ENCODE results near the gene SLF2.

The SLF2 gene

DNA sequence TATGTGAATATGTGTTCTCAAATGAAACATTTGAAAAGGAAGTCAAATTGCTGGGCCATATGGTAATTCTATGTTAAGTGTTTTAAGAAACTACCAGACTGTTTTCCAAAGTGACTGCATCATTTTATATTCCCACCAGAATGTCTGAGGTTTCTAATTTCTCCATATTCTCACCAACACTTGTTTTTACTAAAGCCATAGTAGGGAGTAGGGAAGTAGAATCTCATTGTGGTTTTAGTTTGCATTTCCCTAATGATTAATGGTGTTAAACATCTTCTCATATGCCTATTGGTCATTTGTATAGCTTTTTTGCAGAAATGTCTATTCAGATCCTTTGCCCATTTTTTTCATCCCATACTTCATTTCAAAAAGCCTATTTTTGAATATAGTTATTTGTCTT lies 47.5 kb downstream of the SLF2 start:
- Mint-ChIP-seq H3K4me1 (peaks cover 11% of the 10 kb centered on the region), H3K9me3 (no peaks in the 10 kb centered on the region), H3K4me3 (no peak overlapping the region), H3K27ac (no peak overlapping the region), H3K36me3 (peaks cover 18% of the 10 kb centered on the region), H3K27me3 (no peaks in the 10 kb centered on the region)

DNA sequence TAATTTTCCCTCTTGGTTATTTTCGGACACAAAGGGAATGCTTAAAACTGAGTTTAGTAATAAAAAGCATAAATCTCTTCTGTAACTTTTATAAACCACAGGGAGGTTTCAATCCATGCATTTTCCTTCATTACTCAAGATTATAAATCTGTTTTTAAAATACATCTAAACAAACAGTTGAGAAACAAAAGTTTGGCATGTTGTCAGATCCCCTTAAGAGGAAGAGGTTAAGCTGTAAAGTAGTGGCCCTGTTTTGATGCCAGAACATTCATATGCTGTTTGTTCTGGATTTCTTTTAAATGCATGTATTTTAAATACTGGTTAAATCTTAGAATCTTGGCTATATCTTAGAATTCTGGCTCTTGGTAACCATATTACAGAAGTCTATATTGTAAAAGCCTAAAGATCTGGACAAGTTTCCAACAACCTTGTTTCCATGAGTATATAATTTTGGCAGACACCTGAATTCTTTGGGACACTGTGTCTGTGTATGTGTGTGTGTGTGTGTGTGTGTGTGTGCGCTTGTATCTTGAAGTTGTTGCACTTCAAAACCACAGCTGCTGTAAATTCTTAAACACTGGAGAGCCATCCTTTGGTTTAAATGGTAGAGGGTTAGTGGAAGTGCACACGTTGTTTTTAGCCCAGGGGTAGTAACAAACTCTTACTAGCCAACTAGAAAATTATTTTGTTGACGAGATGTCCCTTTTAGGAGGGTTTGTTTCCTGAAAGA lies 49.8 kb downstream of the SLF2 start:
- no peak overlapping the region for H3K27ac Mint-ChIP-seq
- no peaks in the 10 kb centered on the region for H3K9me3 Mint-ChIP-seq
- H3K4me3 Mint-ChIP-seq, result no peak overlapping the region
- peaks cover 17% of the 10 kb centered on the region for H3K36me3 Mint-ChIP-seq
- no peaks in the 10 kb centered on the region for H3K4me1 Mint-ChIP-seq
- H3K27me3 Mint-ChIP-seq, result no peaks in the 10 kb centered on the region

DNA sequence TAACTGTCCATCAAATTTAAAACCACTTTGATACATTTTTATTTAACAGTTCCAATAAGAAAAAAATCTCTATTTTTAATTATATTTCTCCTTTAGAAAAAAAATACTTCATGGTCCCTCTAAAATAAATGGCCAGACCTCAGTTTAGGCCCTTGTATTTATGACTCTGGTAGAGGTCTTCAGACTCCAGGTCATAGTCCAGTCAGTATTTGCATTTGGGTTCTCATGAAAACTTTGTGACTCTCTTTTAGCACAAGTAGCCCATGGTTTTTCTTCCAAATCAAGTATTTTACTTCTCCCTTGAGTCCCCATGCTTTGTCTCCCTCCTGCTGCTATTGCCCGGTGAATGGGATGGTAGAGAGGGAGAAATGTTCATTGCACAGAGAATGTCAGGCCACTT lies 51.1 kb downstream of the SLF2 start:
- no peak overlapping the region for H3K4me3 Mint-ChIP-seq
- no peaks in the 10 kb centered on the region for H3K27me3 Mint-ChIP-seq
- H3K36me3 Mint-ChIP-seq, result peaks cover 13% of the 10 kb centered on the region
- H3K4me1 Mint-ChIP-seq, result peaks cover 6% of the 10 kb centered on the region
- no peaks in the 10 kb centered on the region for H3K9me3 Mint-ChIP-seq
- H3K27ac Mint-ChIP-seq, result no peak overlapping the region

DNA sequence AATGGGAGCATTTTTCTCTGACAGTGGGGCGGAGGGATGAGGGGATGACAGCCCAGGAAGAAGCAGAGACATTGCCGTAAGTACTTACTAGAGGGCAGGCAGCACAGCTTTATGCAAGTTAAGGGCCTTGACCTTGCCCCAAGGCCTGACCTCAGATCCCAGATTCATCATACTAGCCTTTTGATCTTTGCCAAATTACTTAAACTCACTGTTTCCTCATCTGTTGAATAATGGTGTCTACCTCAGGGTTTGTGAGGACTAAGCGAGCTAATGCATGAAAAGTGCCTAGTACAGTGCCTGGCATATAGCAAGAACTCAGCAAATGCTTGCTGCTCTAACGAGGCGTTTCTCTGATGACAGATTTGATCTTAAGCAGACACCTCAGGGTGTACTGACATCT lies 53.1 kb downstream of the SLF2 start:
- peaks cover 15% of the 10 kb centered on the region for H3K4me1 Mint-ChIP-seq
- H3K4me3 Mint-ChIP-seq, result no peak overlapping the region
- H3K27me3 Mint-ChIP-seq, result no peaks in the 10 kb centered on the region
- H3K9me3 Mint-ChIP-seq, result no peaks in the 10 kb centered on the region
- H3K36me3 Mint-ChIP-seq, result peaks cover 3% of the 10 kb centered on the region
- H3K27ac Mint-ChIP-seq, result no peak overlapping the region

DNA sequence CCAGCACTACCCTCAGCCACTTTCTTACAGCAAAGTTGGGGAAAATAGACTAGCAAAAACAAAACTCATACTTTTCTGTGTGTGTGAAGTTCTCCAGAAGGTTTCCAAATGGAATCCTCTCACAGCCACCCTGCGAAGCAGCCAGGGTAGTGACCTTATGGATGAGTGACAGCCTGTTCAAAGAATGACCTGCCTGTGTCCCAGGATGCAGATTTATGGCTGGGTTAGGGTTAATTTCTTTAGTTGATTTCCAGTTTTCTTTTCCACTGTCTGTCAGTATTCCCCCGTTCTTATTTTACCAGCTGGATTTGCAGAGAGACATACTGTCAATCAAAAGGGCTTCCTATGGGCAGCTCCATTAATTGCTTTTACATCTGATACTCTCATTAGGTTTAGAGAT lies 54.1 kb downstream of the SLF2 start:
- no peaks in the 10 kb centered on the region for H3K9me3 Mint-ChIP-seq
- H3K4me3 Mint-ChIP-seq, result no peak overlapping the region
- peaks cover 3% of the 10 kb centered on the region for H3K36me3 Mint-ChIP-seq
- no peak overlapping the region for H3K27ac Mint-ChIP-seq
- no peaks in the 10 kb centered on the region for H3K27me3 Mint-ChIP-seq
- H3K4me1 Mint-ChIP-seq, result peaks cover 15% of the 10 kb centered on the region

DNA sequence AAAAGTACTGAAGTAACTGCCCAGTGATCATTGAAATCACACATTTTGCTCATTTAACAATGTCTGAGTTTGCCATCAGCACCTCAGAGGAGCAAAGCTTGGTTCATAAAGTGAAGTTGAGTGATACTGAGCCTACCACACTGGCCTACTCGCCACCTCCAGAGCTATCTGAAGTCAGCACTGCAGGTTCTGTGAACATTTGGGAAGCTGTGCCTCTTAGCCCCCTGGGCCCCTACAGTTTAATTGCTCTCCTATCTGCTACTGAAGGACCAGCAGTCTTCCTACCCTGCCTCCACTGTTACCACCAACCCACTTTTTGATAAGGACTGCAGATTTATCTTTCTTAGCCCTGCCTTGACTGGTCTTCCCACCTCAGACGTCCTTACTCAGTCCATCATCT lies 54.6 kb downstream of the SLF2 start:
- Mint-ChIP-seq H3K4me1 (peaks cover 15% of the 10 kb centered on the region), H3K9me3 (no peaks in the 10 kb centered on the region), H3K27me3 (no peaks in the 10 kb centered on the region), H3K27ac (no peak overlapping the region), H3K4me3 (no peak overlapping the region), H3K36me3 (peaks cover 3% of the 10 kb centered on the region)

DNA sequence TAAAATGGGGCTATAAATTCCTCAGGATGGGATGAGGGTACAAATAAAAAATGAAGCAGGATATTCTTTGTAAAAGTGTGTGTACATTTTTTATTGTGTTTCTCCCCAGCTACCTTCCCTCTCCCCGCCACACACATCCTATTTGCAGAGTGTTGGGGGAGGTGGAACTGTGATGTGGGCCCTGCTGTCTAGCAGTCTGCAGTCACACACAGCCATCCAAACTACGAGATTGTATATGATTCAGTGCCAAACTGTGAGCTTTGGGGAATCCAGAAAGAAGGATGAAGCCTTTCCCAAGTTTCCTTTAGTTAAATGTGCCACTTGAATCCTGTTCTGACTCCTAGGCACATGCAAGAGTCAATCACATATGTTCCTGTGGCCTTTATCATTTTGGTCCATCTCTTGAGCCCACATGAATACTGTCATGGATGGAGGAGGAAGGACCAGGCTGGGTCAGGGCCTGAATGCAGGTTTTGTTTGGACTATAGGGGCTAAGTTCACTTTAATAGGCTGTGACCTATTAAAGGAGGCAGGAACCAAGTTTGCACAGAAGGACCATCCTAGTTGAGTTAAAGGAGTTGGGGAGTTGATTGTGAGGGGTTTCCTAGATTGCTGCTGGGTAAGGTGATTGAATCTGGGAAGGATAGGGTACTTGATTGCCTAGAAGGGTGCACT lies 55.4 kb downstream of the SLF2 start:
- peaks cover 3% of the 10 kb centered on the region for H3K36me3 Mint-ChIP-seq
- H3K9me3 Mint-ChIP-seq, result no peaks in the 10 kb centered on the region
- no peaks in the 10 kb centered on the region for H3K27me3 Mint-ChIP-seq
- peak overlapping the region; percentile 66 for H3K4me3 Mint-ChIP-seq
- H3K27ac Mint-ChIP-seq, result no peak overlapping the region
- peaks cover 15% of the 10 kb centered on the region for H3K4me1 Mint-ChIP-seq

DNA sequence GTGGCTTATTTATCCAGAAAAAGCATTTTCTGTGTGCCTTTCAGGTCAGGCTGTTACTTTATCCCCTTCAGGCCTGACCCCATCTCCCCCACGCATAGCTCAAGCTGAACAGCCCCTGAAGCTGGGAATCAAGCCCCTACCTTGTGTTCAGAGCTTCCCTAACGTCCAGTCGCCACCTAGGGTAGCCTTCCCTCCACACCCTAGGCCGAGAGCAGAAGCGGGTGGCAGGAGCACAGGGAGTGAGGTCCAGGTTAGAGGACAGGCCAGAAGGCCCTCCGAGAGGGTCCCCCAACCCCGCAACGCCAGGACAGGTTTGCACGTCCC lies 56.1 kb downstream of the SLF2 start:
- H3K4me1 Mint-ChIP-seq, result peaks cover 15% of the 10 kb centered on the region
- peaks cover 3% of the 10 kb centered on the region for H3K36me3 Mint-ChIP-seq
- no peak overlapping the region for H3K27ac Mint-ChIP-seq
- H3K27me3 Mint-ChIP-seq, result no peaks in the 10 kb centered on the region
- H3K4me3 Mint-ChIP-seq, result peak overlapping the region; percentile 64
- no peaks in the 10 kb centered on the region for H3K9me3 Mint-ChIP-seq

DNA sequence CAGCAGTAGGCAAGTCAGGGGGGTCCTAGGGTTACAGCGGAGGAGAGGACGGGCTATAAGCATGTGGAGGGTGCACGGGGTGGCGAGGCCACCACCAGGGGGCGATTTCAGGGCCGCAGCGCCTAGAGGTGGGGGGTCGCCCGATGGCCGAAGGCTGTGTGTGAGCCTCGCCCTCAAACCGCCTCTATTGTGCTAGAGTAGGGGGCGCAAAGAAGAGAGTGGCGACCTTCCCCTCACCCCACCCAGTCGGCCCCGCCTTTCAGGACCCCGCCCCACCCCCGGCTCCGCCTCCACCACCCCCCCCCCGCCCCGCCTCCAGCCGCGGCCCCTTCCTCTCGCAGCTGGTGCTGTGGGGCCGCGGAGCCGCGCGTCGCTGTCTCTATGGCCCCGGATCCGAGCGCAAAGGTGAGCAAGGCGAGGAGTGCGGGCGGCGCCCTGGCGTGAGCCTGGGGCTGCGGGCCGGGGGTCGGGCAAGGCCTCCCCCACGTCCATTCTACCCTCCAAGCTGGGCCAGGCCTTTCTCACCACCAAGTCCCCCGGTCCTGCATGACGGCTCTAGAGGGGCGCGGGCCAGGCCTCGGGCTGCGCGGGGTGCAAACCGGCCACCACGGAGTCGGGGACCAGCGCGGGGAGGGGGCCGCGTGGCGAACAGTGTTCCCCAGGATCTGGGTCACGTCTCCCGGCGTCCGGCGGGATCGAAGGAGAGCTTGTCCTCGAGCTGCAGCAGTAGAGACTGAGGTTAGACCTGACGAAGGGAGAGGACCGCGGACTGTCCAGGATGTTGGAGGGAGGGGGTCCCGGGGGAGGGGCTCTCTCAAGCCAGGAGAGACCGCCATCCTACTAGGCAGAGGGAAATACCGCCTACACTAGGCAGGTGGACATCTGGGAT lies 56.7 kb downstream of the SLF2 start, which contains the start of gene SEMA4G:
SEMA4G (plus strand) TSS at position 318 of the 889 bp plus-strand sequence. CDS start 3,409 bp downstream, outside the sequence.
- H3K36me3 Mint-ChIP-seq, result peaks cover 3% of the 10 kb centered on the region
- H3K27me3 Mint-ChIP-seq, result no peaks in the 10 kb centered on the region
- peaks cover 15% of the 10 kb centered on the region for H3K4me1 Mint-ChIP-seq
- H3K27ac Mint-ChIP-seq, result no peak within 1 kb of the TSS
- peak within 1 kb of the TSS; percentile 66 for H3K4me3 Mint-ChIP-seq
- no peaks in the 10 kb centered on the region for H3K9me3 Mint-ChIP-seq

DNA sequence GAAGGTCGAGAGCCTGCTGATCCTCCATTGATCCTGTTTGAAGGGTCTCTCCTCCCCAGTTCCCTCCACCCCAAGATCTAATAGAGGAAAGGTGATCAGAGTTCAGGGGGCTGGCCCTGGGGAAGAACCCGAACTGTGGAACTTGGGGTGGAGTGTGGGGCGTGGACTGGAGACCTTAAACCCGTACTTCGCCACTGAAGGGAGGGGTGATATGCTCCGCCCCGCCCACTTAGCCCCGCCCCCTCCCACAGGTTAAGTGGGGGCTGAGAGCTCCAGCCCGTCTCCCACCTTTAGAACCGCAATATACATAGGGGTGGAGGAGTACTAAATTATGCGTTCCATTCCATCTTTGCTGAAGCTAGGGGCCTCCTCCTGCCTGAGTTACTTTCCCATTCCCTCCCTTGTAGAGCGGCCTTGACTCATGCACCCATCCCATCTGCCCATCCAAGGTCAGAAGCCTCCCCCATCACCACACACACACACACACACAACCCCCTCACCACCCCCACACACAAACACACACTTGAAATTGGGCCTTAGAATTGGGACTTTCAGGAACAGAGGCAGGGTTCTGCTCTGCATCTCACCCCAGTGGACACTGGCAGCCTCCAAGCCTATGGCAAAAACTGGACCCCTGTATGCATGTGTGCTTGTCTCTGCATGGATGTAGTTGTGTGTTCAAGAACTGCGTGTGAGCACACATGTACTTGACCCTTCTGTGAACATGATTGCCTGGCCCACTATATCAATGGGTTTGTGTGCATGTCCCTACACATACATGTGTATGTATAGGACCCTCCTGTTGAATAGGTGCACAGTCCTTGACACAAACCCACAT lies 57.5 kb downstream of the SLF2 start:
- peaks cover 3% of the 10 kb centered on the region for H3K36me3 Mint-ChIP-seq
- H3K27ac Mint-ChIP-seq, result no peak overlapping the region
- peaks cover 15% of the 10 kb centered on the region for H3K4me1 Mint-ChIP-seq
- no peaks in the 10 kb centered on the region for H3K27me3 Mint-ChIP-seq
- no peaks in the 10 kb centered on the region for H3K9me3 Mint-ChIP-seq
- peak overlapping the region; percentile 66 for H3K4me3 Mint-ChIP-seq

DNA sequence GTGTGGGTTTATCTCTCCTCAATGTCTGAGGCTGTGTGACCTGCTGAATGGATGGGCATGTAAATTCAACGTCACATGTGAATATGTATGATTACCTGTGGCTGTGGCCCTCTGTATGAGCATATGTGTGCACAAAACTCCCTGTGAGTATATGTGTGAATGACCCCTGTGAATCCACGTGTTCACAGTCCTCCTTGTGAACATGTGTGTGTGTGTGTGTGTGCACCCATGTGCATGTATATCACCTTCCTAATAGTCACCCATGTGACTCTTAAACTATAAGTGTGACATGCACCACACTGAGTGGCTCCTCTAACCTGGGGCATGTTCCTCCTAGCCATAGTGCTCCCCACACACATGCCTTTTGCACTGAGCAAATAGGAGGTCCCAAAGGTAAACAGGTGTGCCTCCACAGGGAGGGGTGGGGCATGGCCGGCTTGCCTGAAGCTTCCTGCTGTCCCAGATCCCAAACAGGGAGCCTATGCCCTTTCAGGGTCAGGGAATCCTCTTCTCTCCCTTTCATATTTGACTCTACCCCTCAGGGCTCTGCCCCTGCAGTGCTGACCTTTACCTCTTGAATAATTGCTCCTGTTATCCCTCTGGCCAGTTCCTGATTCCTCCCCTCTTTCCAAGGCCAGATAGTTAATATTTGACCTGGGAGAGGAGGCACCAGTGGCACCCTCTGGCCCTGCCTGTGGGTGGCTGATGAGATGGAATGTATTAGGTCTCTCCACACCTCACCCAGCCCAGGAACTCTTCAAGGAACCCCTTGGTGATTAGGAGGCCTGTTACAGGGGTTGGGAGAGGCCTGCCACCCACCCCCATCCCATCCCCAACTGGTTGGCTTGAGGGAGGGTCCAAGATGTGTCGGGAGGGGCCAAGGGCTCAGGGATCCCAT lies 58.4 kb downstream of the SLF2 start:
- Mint-ChIP-seq H3K4me1 (peaks cover 15% of the 10 kb centered on the region), H3K4me3 (peak overlapping the region; percentile 66), H3K27me3 (no peaks in the 10 kb centered on the region), H3K27ac (no peak overlapping the region), H3K9me3 (no peaks in the 10 kb centered on the region), H3K36me3 (no peaks in the 10 kb centered on the region)

DNA sequence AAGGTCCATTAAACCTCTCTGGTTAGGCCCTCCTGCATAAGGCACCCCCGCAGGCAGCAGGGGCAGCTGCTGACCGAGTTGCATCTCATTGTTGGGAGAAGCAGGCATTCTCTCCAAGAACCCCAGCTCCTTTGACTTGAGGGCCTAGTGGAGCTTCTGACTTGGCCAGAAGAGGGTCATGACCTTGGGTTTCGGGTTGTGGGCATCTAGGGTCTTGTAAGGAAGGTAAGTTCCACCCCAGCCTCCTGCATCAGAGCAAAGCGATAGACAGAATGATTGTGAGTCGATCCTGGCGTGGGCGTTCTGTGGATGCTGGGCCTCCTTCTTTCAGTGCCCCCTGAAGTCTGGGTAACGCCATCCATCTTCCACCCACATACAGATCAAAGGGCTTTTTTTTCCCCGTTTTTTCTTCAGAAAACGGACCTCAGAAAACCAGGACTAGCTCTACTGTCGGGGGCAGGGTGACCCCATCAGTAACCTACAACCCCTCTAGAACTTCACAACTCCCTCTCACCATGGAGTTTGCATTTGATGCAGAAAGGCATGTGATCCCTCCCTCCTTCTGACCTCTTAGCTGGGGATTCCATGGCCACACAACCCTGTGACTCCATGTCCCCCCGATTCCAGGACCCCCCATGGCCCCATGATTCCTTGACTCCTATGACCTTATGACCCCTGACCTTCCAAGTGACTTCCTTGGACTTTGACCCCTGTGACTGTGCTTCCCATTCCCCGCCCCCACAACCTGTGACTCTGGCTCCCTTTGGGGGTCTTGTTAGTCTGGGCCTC lies 59.5 kb downstream of the SLF2 start:
- no peaks in the 10 kb centered on the region for H3K27me3 Mint-ChIP-seq
- H3K36me3 Mint-ChIP-seq, result no peaks in the 10 kb centered on the region
- no peaks in the 10 kb centered on the region for H3K9me3 Mint-ChIP-seq
- H3K27ac Mint-ChIP-seq, result no peak overlapping the region
- H3K4me3 Mint-ChIP-seq, result no peak overlapping the region
- peaks cover 15% of the 10 kb centered on the region for H3K4me1 Mint-ChIP-seq

DNA sequence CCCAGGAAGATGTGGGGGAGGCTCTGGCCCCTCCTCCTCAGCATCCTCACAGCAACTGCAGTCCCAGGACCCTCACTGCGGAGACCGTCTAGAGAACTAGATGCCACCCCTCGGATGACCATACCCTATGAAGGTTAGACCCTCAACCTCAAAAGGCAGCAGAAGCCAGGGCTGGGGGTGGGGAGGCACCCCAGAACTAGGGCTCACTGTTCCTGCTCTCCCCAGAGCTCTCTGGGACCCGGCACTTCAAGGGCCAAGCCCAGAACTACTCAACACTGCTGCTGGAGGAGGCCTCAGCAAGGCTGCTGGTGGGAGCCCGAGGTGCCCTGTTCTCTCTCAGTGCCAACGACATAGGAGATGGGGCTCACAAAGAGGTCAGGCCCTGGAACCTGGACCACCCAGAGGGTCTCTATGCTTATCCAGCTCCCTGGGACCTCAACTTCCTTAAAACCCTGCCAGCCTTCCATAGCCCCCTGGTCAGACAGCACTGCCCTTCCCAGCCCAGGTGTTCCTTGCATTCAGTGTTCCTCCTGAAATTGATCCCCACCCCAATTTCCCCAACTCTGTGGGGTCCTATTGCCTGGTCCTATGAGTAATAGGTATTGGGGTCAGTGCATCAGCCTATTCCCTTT lies 60.3 kb downstream of the SLF2 start:
- Mint-ChIP-seq H3K27me3 (no peaks in the 10 kb centered on the region), H3K36me3 (no peaks in the 10 kb centered on the region), H3K9me3 (no peaks in the 10 kb centered on the region), H3K4me1 (peaks cover 15% of the 10 kb centered on the region), H3K4me3 (no peak overlapping the region), H3K27ac (no peak overlapping the region)
